Breast epithelium (tissue), 3 donors: ENCODE data around the gene SKOR2.

Experiments used
- CTCF ChIP-seq, 3 donors: fragments of 450-650 bp; IDR thresholded peaks; one replicate each; pipeline ENCODE4 v1.5.1; 2016 to 2017; ENCODE audit warnings: antibody characterized with exemption in 3 of 3, mild to moderate bottlenecking in 3 of 3, moderate library complexity in 3 of 3
- POLR2AphosphoS5 ChIP-seq, 3 donors: sonication (generic); formaldehyde crosslinking; IDR thresholded peaks; one replicate each; pipeline ENCODE4 v1.6.1; 2017; ENCODE audit warnings: antibody characterized with exemption in 3 of 3

GRCh38 chr18:47260120-47260923, 8.9 kb upstream of the SKOR2 start:
- no peak for TF ChIP-seq CTCF (IDR thresholded peaks at IDR 0.05)
- no peak for TF ChIP-seq POLR2AphosphoS5 (IDR thresholded peaks at IDR 0.05)
